ENCODE results near the gene GRIA1. TPM values are rescaled to one million over a fixed set of nuclear protein-coding genes. Genes with fewer than 3 reads are reported as not detected.

GRIA1 gene
- total RNA-seq, 1 donor: 1.1 TPM

- TF ChIP-seq, protein P1, sequence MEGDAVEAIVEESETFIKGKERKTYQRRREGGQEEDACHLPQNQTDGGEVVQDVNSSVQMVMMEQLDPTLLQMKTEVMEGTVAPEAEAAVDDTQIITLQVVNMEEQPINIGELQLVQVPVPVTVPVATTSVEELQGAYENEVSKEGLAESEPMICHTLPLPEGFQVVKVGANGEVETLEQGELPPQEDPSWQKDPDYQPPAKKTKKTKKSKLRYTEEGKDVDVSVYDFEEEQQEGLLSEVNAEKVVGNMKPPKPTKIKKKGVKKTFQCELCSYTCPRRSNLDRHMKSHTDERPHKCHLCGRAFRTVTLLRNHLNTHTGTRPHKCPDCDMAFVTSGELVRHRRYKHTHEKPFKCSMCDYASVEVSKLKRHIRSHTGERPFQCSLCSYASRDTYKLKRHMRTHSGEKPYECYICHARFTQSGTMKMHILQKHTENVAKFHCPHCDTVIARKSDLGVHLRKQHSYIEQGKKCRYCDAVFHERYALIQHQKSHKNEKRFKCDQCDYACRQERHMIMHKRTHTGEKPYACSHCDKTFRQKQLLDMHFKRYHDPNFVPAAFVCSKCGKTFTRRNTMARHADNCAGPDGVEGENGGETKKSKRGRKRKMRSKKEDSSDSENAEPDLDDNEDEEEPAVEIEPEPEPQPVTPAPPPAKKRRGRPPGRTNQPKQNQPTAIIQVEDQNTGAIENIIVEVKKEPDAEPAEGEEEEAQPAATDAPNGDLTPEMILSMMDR (IDR thresholded peaks at IDR 0.05; ENCODE audit: extremely low read depth, low read depth, low read length): no peak
- no peak overlapping the region for H3K27ac ChIP-seq (ENCODE audit: low read depth, low read length)
- no peak for DNase-seq (ENCODE audit: insufficient read length, low spot score, missing footprints)
- no peak overlapping the region for H3K4me3 ChIP-seq (ENCODE audit: insufficient read depth, low read length)
- H4K20me1 ChIP-seq (ENCODE audit: insufficient read depth, low read length): no peaks in the 10 kb centered on the region
- no peaks in the 10 kb centered on the region for H3K79me2 ChIP-seq (ENCODE audit: insufficient read depth, low read length)
- H3K4me1 ChIP-seq (ENCODE audit: insufficient read depth, low read length): peaks cover 13% of the 10 kb centered on the region
- H3K9me3 ChIP-seq (ENCODE audit: low read depth, low read length): no peaks in the 10 kb centered on the region
- H3K4me2 ChIP-seq (ENCODE audit: insufficient read depth, low read length): no peak overlapping the region
- no peak overlapping the region for H2AFZ ChIP-seq (ENCODE audit: low read length)
- no peaks in the 10 kb centered on the region for H3K36me3 ChIP-seq (ENCODE audit: insufficient read depth, low read length)
- no peaks in the 10 kb centered on the region for H3K27me3 ChIP-seq (ENCODE audit: insufficient read depth, low read length)
These were observed 164.2 kb downstream of the GRIA1 start for GRCh38 chr5:153654504-153655200.

- H4K20me1 ChIP-seq (ENCODE audit: insufficient read depth, low read length): no peaks in the 10 kb centered on the region
These were observed 164.7 kb downstream of the GRIA1 start for GRCh38 chr5:153655201-153655510.

DNA sequence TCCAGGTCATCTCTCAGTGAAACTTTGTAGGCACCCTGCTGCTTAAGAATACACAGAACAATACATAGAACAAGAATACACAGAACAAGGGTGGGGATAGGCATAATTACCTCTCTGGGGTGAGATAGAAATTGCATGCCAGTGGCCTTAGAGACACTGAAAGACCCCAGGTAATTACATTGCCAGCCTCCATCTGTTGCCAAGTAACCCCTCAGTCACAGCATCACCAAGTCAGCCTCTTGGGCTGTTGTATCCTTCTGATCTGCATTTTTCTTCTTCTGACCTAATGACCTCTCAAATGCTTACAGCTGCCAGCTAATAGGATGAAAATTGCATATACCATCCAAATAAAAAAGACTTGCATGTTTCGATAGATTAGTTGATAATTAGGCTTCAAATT lies 167.7 kb downstream of the GRIA1 start:
- H3K4me2 ChIP-seq (ENCODE audit: insufficient read depth, low read length): no peak overlapping the region

More at GRCh38 chr5:153655201-153655510, 164.7 kb downstream of the GRIA1 start:
- H3K4me1 ChIP-seq (ENCODE audit: insufficient read depth, low read length): peaks cover 13% of the 10 kb centered on the region
- H3K4me2 ChIP-seq (ENCODE audit: insufficient read depth, low read length): no peak overlapping the region
- no peaks in the 10 kb centered on the region for H3K9me3 ChIP-seq (ENCODE audit: low read depth, low read length)
- no peaks in the 10 kb centered on the region for H3K36me3 ChIP-seq (ENCODE audit: insufficient read depth, low read length)
- no peak overlapping the region for H3K27ac ChIP-seq (ENCODE audit: low read depth, low read length)
- H2AFZ ChIP-seq (ENCODE audit: low read length): no peak overlapping the region
- H3K79me2 ChIP-seq (ENCODE audit: insufficient read depth, low read length): no peaks in the 10 kb centered on the region
- no peak overlapping the region for H3K4me3 ChIP-seq (ENCODE audit: insufficient read depth, low read length)
- DNase-seq (ENCODE audit: insufficient read length, low spot score, missing footprints): no peak
- TF ChIP-seq, protein P1 (IDR thresholded peaks at IDR 0.05; ENCODE audit: extremely low read depth, low read depth, low read length): no peak
- no peaks in the 10 kb centered on the region for H3K27me3 ChIP-seq (ENCODE audit: insufficient read depth, low read length)

GRCh38 chr5:153658606-153659005 lies 168.1 kb downstream of the GRIA1 start:
- no peak overlapping the region for H3K27ac ChIP-seq (ENCODE audit: low read depth, low read length)
- no peak for DNase-seq (ENCODE audit: insufficient read length, low spot score, missing footprints)

More for the DNA sequence above, 167.7 kb downstream of the GRIA1 start:
- H4K20me1 ChIP-seq (ENCODE audit: insufficient read depth, low read length): no peaks in the 10 kb centered on the region
- H3K4me3 ChIP-seq (ENCODE audit: insufficient read depth, low read length): no peak overlapping the region
- no peaks in the 10 kb centered on the region for H3K9me3 ChIP-seq (ENCODE audit: low read depth, low read length)
- H2AFZ ChIP-seq (ENCODE audit: low read length): no peak overlapping the region
- H3K27me3 ChIP-seq (ENCODE audit: insufficient read depth, low read length): no peaks in the 10 kb centered on the region
- peaks cover 13% of the 10 kb centered on the region for H3K4me1 ChIP-seq (ENCODE audit: insufficient read depth, low read length)
- no peaks in the 10 kb centered on the region for H3K36me3 ChIP-seq (ENCODE audit: insufficient read depth, low read length)
- H3K79me2 ChIP-seq (ENCODE audit: insufficient read depth, low read length): no peaks in the 10 kb centered on the region
- DNase-seq (ENCODE audit: insufficient read length, low spot score, missing footprints): no peak
- TF ChIP-seq, protein P1 (IDR thresholded peaks at IDR 0.05; ENCODE audit: extremely low read depth, low read depth, low read length): no peak
- no peak overlapping the region for H3K27ac ChIP-seq (ENCODE audit: low read depth, low read length)

More at GRCh38 chr5:153658606-153659005, 168.1 kb downstream of the GRIA1 start:
- Histone ChIP-seq H4K20me1 (ENCODE audit: insufficient read depth, low read length) (no peaks in the 10 kb centered on the region), H2AFZ (ENCODE audit: low read length) (no peak overlapping the region), H3K4me2 (ENCODE audit: insufficient read depth, low read length) (no peak overlapping the region), H3K79me2 (ENCODE audit: insufficient read depth, low read length) (no peaks in the 10 kb centered on the region), H3K36me3 (ENCODE audit: insufficient read depth, low read length) (no peaks in the 10 kb centered on the region), H3K4me3 (ENCODE audit: insufficient read depth, low read length) (no peak overlapping the region), H3K27me3 (ENCODE audit: insufficient read depth, low read length) (no peaks in the 10 kb centered on the region), H3K4me1 (ENCODE audit: insufficient read depth, low read length) (peaks cover 13% of the 10 kb centered on the region), H3K9me3 (ENCODE audit: low read depth, low read length) (no peaks in the 10 kb centered on the region)
- TF ChIP-seq, protein P1 (IDR thresholded peaks at IDR 0.05; ENCODE audit: extremely low read depth, low read depth, low read length): no peak

Data from osteoblast (primary cell).